WI38 (cell line): ENCODE results near the gene TRIM8.

Experiments
- H3K4me3 ChIP-seq: 2 replicates; pipeline ENCODE4 v1.5.1; 2011; ENCODE audit warnings: low read depth, mild to moderate bottlenecking, control low read depth, low read length
- TF ChIP-seq, protein P1 (sequence below): IDR thresholded peaks from 2 replicates; pipeline ENCODE4 v1.5.1; 2012; ENCODE audit warnings: low read depth, mild to moderate bottlenecking, control low read depth, low read length

Gene TRIM8, protein sequence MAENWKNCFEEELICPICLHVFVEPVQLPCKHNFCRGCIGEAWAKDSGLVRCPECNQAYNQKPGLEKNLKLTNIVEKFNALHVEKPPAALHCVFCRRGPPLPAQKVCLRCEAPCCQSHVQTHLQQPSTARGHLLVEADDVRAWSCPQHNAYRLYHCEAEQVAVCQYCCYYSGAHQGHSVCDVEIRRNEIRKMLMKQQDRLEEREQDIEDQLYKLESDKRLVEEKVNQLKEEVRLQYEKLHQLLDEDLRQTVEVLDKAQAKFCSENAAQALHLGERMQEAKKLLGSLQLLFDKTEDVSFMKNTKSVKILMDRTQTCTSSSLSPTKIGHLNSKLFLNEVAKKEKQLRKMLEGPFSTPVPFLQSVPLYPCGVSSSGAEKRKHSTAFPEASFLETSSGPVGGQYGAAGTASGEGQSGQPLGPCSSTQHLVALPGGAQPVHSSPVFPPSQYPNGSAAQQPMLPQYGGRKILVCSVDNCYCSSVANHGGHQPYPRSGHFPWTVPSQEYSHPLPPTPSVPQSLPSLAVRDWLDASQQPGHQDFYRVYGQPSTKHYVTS

DNA sequence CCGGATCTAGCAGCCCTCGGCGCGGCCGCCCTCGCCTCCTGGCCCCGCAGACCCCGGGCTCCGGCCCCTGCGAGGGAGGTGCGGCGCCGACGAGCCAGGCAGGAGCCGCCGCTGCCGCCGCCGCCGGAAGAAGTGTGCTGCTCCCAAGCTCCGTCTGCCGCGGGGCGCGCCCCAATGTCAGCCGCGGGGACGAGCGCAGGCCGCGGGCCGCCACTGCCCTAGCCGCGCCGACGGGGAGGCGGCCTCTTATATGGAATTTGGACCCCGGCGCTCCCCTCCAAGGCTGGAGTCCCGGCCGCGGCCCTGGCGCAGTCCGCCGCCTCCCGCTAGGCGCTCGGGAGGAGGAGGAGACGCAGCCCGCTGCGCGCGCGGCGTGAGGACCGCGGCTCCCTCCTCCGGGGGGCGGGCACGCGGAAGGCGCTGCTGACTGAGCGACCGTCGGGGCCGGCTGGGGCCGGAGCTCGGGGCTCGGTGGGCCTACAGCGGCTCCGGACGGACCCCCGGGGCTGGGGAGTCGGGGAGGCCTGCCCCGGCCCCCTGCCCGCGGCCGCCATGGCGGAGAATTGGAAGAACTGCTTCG, at the start of gene TRIM8:
Gene TRIM8, plus strand, starts transcription at position 414 of the 580 bp plus-strand sequence. Its CDS starts 139 bp downstream, at position 553.
- TF ChIP-seq, protein P1, sequence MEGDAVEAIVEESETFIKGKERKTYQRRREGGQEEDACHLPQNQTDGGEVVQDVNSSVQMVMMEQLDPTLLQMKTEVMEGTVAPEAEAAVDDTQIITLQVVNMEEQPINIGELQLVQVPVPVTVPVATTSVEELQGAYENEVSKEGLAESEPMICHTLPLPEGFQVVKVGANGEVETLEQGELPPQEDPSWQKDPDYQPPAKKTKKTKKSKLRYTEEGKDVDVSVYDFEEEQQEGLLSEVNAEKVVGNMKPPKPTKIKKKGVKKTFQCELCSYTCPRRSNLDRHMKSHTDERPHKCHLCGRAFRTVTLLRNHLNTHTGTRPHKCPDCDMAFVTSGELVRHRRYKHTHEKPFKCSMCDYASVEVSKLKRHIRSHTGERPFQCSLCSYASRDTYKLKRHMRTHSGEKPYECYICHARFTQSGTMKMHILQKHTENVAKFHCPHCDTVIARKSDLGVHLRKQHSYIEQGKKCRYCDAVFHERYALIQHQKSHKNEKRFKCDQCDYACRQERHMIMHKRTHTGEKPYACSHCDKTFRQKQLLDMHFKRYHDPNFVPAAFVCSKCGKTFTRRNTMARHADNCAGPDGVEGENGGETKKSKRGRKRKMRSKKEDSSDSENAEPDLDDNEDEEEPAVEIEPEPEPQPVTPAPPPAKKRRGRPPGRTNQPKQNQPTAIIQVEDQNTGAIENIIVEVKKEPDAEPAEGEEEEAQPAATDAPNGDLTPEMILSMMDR, result no peak
- H3K4me3 ChIP-seq, result peak within 1 kb of the TSS; percentile 93

DNA sequence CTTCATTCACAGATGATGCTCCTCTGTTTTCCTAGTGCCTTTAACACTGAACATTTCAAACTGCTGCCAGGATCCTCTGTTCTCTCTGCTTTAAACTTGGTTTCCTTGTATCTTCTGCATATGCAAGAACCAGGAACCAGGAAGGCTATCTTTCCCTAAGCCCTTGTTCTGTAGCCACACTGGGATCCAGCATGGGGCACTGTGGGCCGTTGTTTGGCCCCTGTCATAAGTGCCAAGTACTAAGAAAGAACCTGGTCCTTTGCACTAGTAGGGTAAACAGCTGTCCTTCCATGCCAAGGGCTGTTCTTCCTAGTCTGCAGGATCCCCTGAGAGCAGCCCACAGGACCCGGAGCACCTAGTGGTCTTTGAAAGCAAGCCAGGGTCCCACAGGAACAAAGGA, 49.0 kb upstream of the TRIM8 start:
- no peak overlapping the region for H3K4me3 ChIP-seq
- TF ChIP-seq, protein P1, result no peak

DNA sequence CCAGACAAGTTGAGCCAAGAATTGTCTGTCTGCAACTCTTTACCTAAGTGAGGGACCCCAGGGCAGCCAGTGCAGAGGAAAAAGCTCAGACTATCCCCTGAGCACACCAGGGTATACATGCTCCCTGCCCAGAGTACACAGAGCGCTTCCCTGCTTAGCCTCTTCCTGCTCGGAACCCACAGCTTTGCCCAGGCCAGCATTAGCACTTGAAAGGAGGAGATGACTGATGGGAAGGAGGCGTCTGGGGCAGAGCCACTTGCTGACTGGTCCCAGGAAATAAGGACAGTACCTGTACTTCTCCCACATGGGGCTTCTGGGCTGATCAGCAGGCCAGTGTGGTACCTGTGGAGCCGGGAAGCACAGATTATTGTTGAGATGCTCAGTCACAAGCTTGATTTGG, 48.4 kb upstream of the TRIM8 start:
- H3K4me3 ChIP-seq, result no peak overlapping the region
- TF ChIP-seq, protein P1, result no peak

DNA sequence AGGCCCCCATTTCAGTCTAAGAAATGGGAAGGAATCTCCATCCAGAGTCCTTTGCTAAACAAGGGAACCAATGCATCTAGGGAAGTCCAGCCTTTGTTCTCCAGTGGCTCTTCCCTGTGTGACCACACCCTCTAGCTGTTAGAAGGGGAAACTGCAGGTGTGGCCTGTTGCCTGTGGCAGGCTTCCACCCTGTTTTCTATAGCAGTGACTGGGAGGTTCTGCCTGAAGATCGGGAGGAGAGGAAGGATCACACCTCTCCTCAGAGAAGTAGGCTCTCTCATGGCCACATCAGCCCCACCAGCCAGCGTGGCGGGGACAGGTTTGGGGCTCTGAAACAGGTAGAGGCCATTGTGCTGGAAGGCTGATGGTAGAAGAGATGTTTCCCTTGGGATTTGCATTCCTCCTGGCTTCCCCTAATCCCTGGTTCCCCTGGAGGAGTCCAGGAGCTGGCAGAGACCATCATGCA, 47.7 kb upstream of the TRIM8 start:
- no peak overlapping the region for H3K4me3 ChIP-seq
- TF ChIP-seq, protein P1, result peak; percentile 90

DNA sequence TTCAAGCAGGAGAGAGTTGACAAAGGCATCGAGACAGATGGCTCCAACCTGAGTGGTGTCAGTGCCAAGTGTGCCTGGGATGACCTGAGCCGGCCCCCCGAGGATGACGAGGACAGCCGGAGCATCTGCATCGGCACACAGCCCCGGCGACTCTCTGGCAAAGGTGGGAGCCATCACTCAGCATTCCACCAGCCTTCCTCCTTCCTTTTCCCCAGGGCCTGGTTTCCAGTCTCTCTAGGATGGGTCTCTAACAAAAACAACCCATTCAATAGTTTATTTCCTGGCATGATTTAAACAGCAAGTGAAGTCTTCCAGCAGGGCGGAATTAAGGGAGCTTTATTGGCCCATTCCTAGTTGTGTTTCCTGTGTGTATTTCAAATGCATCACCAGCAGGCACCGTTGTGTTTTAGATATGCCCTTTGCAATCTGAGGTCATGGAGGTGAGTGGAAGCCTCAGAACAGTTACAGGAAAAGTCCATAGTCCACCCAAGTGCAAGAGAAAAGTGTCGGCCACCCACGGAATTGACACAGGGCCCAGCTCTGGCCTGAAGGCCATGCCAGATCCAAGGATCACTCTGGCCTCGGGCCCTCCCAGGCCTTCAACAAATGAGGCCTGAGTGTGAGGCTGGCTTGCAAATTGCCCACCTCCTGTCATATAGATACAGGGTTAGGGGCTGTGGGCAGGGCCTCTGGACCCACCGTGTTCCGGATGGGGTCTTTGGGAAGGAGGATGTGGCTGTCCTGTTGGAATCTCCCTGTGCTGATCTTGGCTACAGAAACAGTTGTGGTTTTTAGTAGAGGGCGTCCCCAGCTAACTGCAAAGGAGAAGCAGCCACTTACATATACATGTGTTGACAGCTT, 46.9 kb upstream of the TRIM8 start:
- TF ChIP-seq, protein P1, result no peak
- H3K4me3 ChIP-seq, result no peak overlapping the region

DNA sequence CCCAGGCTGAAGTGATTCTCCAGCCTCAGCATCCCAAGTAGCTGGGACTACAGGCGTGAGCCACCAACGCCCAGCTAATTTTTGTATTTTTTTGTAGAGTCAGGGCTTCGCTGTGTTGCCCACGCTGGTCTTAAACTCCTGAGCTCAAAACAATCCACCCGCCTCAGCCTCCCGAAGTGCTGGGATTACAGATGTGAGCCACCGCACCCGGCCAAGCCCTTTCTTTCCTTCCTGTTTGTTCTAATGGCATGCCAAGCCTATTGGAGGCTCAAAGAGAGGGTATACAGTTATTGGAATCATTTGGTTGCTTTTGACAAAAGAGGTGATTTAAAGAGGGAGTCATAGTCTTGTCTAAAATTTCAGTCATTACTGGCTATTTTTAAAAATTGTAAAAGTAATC, 46.0 kb upstream of the TRIM8 start:
- H3K4me3 ChIP-seq, result no peak overlapping the region
- TF ChIP-seq, protein P1, result no peak
